Activated CD8-positive, alpha-beta T cell treated with anti-CD3 and anti-CD28 coated beads, Interleukin-2, amount 10 ng/mL, durations not matched to agents 7 days and 5 days (primary cell): ENCODE data around the gene TPM1. TPM values are rescaled to one million over a fixed set of nuclear protein-coding genes. Genes with fewer than 3 reads are reported as not detected.

Experiments
- ATAC-seq: fragments of 150-1000 bp; cut with Tn5 transposase; one replicate; pipeline ENCODE4 v1.10.0; 2021; ENCODE audit warnings: moderate library complexity
- CTCF ChIA-PET: fragments of 350-600 bp; sonication (Branson Sonifier 250); formaldehyde crosslinking; loops from one replicate; lab custom pipeline; 2021; ENCODE audit warnings: antibody characterized with exemption; lab: Charles Lee
- POLR2A ChIA-PET: fragments of 350-600 bp; sonication (Branson Sonifier 250); formaldehyde crosslinking; loops from one replicate; lab custom pipeline; 2021; ENCODE audit warnings: antibody characterized with exemption; lab: Charles Lee
- DNase-seq: peaks from one replicate; pipeline ENCODE4 v3.0.0-alpha.2; 2020
- H3K27ac Mint-ChIP-seq: one replicate; pipeline ENCODE4 v1.8.0; 2021; ENCODE audit warnings: mild to moderate bottlenecking, mixed read lengths
- H3K27me3 Mint-ChIP-seq: one replicate; pipeline ENCODE4 v1.8.0; 2021; ENCODE audit warnings: low read depth, mixed read lengths
- H3K36me3 Mint-ChIP-seq: one replicate; pipeline ENCODE4 v1.8.0; 2021; ENCODE audit warnings: low read depth, mixed read lengths
- H3K4me1 Mint-ChIP-seq: one replicate; pipeline ENCODE4 v1.8.0; 2021; ENCODE audit warnings: low read depth, mixed read lengths
- H3K4me3 Mint-ChIP-seq: one replicate; pipeline ENCODE4 v1.8.0; 2021; ENCODE audit warnings: mild to moderate bottlenecking, mixed read lengths
- H3K9me3 Mint-ChIP-seq: one replicate; pipeline ENCODE4 v1.8.0; 2022; ENCODE audit warnings: mixed read lengths; ENCODE audit not compliant: insufficient read depth
- total RNA-seq, 2 experiments: library from RNA; stranded (reverse); gene quantifications; one replicate each; pipeline ENCODE4 v1.2.3, GENCODE V29; 2021

Gene TPM1
- total RNA-seq, 2 experiments from 2014 or later, result 7.4 to 7.8 TPM

- peaks cover 27% of the 10 kb centered on the region for H3K4me1 Mint-ChIP-seq
- H3K9me3 Mint-ChIP-seq, result no peaks in the 10 kb centered on the region
- ChIA-PET CTCF (no interaction called here), POLR2A (no interaction called here)
- peaks cover 22% of the 10 kb centered on the region for H3K27me3 Mint-ChIP-seq
- DNase-seq (no peak), ATAC-seq (no peak)
- no peak overlapping the region for H3K27ac Mint-ChIP-seq
- no peaks in the 10 kb centered on the region for H3K36me3 Mint-ChIP-seq
- no peak overlapping the region for H3K4me3 Mint-ChIP-seq
Measured at GRCh38 chr15:63051156-63052066, 8.9 kb downstream of the TPM1 start.

GRCh38 chr15:63052077-63052841 is 9.7 kb downstream of the TPM1 start:
- peaks cover 27% of the 10 kb centered on the region for H3K4me1 Mint-ChIP-seq
- H3K27ac Mint-ChIP-seq, result no peak overlapping the region
- CTCF ChIA-PET, result no interaction called here

GRCh38 chr15:63052961-63053698 is 10.6 kb downstream of the TPM1 start:
- no peak overlapping the region for H3K4me3 Mint-ChIP-seq
- H3K4me1 Mint-ChIP-seq, result peaks cover 20% of the 10 kb centered on the region
- no peak overlapping the region for H3K27ac Mint-ChIP-seq
- no peaks in the 10 kb centered on the region for H3K9me3 Mint-ChIP-seq
- DNase-seq (no peak), ATAC-seq (no peak)
- H3K27me3 Mint-ChIP-seq, result peaks cover 13% of the 10 kb centered on the region
- POLR2A ChIA-PET, result interaction anchor here (0.6 kb wide), 1 partner anchor 169 kb away, joined by 4 read pairs; no protein-coding TSS in a partner anchor
- CTCF ChIA-PET, result interaction anchor here (1.4 kb wide), 1 partner anchor 40 kb away, joined by 3 read pairs; no protein-coding TSS in a partner anchor
- H3K36me3 Mint-ChIP-seq, result no peaks in the 10 kb centered on the region

More at GRCh38 chr15:63052077-63052841, 9.7 kb downstream of the TPM1 start:
- Mint-ChIP-seq H3K4me3 (no peak overlapping the region), H3K9me3 (no peaks in the 10 kb centered on the region), H3K27me3 (peaks cover 14% of the 10 kb centered on the region), H3K36me3 (no peaks in the 10 kb centered on the region)
- DNase-seq (no peak), ATAC-seq (no peak)
- POLR2A ChIA-PET, result no interaction called here

DNA sequence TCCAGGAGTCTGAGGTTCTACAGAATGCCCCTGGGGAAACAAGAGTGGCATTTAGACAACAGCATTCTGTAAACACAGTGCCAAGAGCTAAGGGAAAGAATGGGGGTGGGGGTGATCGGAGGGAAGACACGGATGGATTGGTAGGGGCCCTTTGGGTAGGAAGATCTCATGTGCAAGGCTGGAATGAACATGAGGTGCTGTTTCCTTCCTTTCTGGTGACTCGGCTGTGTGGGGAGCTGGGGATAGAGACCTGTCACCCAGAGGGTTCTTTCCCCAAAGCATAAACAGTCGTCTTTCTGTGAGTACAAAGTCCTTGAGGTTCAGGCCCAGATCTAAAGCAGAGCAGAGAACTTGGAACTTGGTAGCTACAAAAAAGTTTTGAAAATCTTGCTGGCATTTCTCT is 11.7 kb downstream of the TPM1 start:
- ChIA-PET CTCF (interaction anchor here (1.4 kb wide), 1 partner anchor 38 kb away, joined by 3 read pairs; no protein-coding TSS in a partner anchor), POLR2A (no interaction called here)
- no peak for ATAC-seq
- Mint-ChIP-seq H3K36me3 (no peaks in the 10 kb centered on the region), H3K9me3 (no peaks in the 10 kb centered on the region), H3K27me3 (peaks cover 11% of the 10 kb centered on the region), H3K4me3 (no peak overlapping the region), H3K4me1 (peaks cover 14% of the 10 kb centered on the region), H3K27ac (no peak overlapping the region)
- DNase-seq, result no peak

DNA sequence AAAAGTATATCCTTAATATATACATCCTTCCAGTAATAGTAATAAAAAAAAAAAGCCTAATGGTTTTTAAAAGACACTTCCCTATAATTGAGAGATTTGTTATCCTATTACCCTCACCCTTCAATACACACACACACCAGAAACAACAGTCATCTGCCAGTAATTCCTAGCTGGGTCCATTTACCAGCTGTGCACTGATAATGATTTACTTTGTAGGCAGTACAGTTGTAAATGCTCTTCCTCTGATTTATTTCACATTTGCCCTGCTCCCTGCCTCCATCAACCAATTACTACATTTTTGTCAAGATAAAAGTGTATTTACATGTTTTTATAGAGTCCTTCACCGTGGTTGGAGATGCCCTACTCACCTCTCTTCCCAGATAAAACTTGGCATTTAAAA is 12.4 kb downstream of the TPM1 start:
- ChIA-PET POLR2A (no interaction called here), CTCF (interaction anchor here (1.0 to 3.2 kb wide), 2 partner anchors 8 to 39 kb away, joined by 3 to 37 read pairs; no protein-coding TSS in a partner anchor)
- Mint-ChIP-seq H3K36me3 (no peaks in the 10 kb centered on the region), H3K9me3 (no peaks in the 10 kb centered on the region), H3K27me3 (peaks cover 5% of the 10 kb centered on the region), H3K4me1 (peaks cover 7% of the 10 kb centered on the region), H3K27ac (no peak overlapping the region), H3K4me3 (no peak overlapping the region)
- ATAC-seq, result no peak
- no peak for DNase-seq

DNA sequence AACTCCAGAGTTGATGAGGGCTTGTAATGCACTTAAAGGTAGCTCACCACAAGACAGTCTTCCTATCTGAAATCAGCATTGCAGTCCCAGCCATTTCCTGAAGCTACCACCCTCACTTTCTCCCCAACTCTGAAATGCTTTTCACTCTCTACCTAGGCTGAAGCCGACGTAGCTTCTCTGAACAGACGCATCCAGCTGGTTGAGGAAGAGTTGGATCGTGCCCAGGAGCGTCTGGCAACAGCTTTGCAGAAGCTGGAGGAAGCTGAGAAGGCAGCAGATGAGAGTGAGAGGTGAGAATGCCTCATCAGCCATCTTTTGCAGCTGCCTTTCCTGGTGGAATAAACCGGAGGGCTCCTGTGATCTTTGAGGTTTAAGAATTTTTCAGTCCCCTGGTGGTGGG is 14.3 kb downstream of the TPM1 start:
- CTCF ChIA-PET, result interaction anchor here (1.3 to 3.2 kb wide), 2 partner anchors 10 to 37 kb away, joined by 4 to 37 read pairs; no protein-coding TSS in a partner anchor
- POLR2A ChIA-PET, result no interaction called here
- H3K4me3 Mint-ChIP-seq, result no peak overlapping the region
- no peaks in the 10 kb centered on the region for H3K36me3 Mint-ChIP-seq
- no peaks in the 10 kb centered on the region for H3K27me3 Mint-ChIP-seq
- ATAC-seq (no peak), DNase-seq (no peak)
- H3K27ac Mint-ChIP-seq, result no peak overlapping the region
- H3K4me1 Mint-ChIP-seq, result no peaks in the 10 kb centered on the region
- no peaks in the 10 kb centered on the region for H3K9me3 Mint-ChIP-seq

DNA sequence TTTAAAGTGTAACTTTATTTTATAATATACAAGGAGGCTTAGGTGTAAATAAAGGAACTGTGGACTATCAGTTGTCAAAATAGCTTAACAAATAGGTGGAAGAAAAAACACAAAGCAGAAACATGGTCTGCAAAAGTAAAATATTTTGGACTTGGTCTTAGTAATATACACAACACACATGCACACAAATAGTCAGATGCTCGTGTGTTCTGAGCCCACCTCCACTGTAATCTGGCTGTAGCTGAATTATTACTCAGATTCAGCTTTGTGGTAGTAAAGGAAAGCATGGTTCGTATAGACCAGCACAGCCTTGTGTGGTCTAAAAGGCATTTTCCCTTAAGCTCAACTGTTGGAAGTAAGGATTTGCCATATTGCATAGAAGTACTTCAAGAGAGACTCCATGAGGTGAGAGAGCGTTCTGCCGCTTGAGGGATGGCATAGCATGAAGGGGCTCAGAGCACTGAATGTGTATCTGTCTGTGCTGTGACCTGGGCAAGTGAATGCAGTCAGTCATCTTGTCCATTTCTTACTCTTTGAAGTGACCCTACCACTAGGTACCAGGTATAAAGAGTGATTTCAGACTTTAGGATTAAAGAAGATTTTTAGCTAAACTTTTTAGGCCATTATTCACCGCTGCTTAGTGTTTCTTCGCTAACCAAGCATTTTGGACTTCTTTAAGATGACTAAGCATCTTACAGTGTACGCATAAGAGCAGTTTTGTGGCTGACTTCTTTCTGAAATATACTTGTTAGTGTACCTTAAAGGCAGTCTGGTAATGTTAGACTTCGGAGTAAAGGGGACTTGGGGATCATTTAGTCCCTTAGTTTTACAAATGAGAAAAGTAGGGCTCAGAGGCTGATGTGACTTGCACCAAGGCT is 15.2 kb downstream of the TPM1 start:
- ChIA-PET POLR2A (no interaction called here), CTCF (interaction anchor here (1.3 to 3.2 kb wide), 2 partner anchors 10 to 36 kb away, joined by 4 to 37 read pairs; no protein-coding TSS in a partner anchor)
- DNase-seq, result no peak
- H3K27ac Mint-ChIP-seq, result no peak overlapping the region
- no peaks in the 10 kb centered on the region for H3K36me3 Mint-ChIP-seq
- no peak for ATAC-seq
- H3K4me3 Mint-ChIP-seq, result no peak overlapping the region
- no peaks in the 10 kb centered on the region for H3K27me3 Mint-ChIP-seq
- no peaks in the 10 kb centered on the region for H3K9me3 Mint-ChIP-seq
- no peaks in the 10 kb centered on the region for H3K4me1 Mint-ChIP-seq

DNA sequence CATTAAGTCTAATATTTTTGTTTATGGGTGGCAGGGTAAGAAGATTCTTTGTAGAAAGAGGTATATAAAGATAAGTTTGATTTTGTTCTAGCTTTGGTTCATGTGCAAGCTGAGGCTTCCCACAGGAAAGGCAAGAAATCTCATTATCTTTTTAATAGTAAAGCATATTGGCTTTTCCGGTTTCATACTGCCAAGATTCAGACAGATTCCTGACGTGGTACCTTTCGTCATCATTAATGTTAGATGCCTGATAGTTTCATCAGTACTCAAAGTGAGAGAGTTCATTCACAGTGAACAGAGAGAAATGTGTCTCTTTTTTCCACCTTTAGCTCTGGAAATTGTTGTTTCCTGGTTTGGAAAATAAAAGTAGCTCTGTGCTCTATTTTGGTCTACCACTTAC is 16.5 kb downstream of the TPM1 start:
- H3K36me3 Mint-ChIP-seq, result no peaks in the 10 kb centered on the region
- POLR2A ChIA-PET, result no interaction called here
- CTCF ChIA-PET, result interaction anchor here (8.5 kb wide), 1 partner anchor 12 kb away, joined by 65 read pairs; no protein-coding TSS in a partner anchor
- no peaks in the 10 kb centered on the region for H3K4me1 Mint-ChIP-seq
- DNase-seq, result no peak
- H3K9me3 Mint-ChIP-seq, result no peaks in the 10 kb centered on the region
- no peaks in the 10 kb centered on the region for H3K27me3 Mint-ChIP-seq
- no peak overlapping the region for H3K4me3 Mint-ChIP-seq
- H3K27ac Mint-ChIP-seq, result no peak overlapping the region
- no peak for ATAC-seq

GRCh38 chr15:63059573-63060216 is 17.1 kb downstream of the TPM1 start:
- no peak for DNase-seq
- no peak for ATAC-seq
- Mint-ChIP-seq H3K9me3 (no peaks in the 10 kb centered on the region), H3K4me3 (no peak overlapping the region), H3K27me3 (no peaks in the 10 kb centered on the region), H3K4me1 (no peaks in the 10 kb centered on the region), H3K36me3 (no peaks in the 10 kb centered on the region), H3K27ac (no peak overlapping the region)
- ChIA-PET CTCF (interaction anchor here (8.5 kb wide), 1 partner anchor 12 kb away, joined by 65 read pairs; no protein-coding TSS in a partner anchor), POLR2A (no interaction called here)

DNA sequence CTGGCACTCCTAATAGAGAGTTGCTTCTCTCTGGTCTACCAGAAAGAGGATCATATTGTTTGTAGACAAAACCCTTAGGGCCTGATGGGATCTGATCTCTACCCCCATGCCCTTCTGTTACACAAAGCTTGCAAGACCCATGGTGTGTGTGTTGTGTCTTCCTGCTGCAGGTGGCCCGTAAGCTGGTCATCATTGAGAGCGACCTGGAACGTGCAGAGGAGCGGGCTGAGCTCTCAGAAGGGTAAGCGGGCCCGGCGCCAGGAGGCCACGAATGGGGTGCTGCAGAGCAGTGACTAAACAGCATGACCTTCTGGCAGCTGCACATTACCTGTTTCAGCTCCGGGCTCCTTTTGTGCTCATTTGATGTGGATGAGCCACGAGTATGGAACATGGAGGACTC is 18.2 kb downstream of the TPM1 start:
- DNase-seq (no peak), ATAC-seq (no peak)
- Mint-ChIP-seq H3K4me3 (no peak overlapping the region), H3K36me3 (no peaks in the 10 kb centered on the region), H3K27me3 (no peaks in the 10 kb centered on the region), H3K4me1 (no peaks in the 10 kb centered on the region), H3K9me3 (no peaks in the 10 kb centered on the region), H3K27ac (no peak overlapping the region)
- CTCF ChIA-PET, result interaction anchor here (8.5 kb wide), 1 partner anchor 13 kb away, joined by 65 read pairs; no protein-coding TSS in a partner anchor
- POLR2A ChIA-PET, result no interaction called here
